Loucy (cell line): ENCODE measurements around the gene HDGFL2.

ENCODE experiments used
- H2AFZ ChIP-seq: fragments of 200-600 bp; sonication (generic); 2 replicates; pipeline ENCODE4 v1.6.0; 2016; ENCODE audit warnings: antibody characterized with exemption, mild to moderate bottlenecking, low read length, moderate library complexity
- H3F3A ChIP-seq: fragments of 200-600 bp; 2 replicates; pipeline ENCODE4 v1.6.0; 2016; ENCODE audit warnings: antibody characterized with exemption, low read depth, mild to moderate bottlenecking
- H3K27me3 ChIP-seq: fragments of 200-600 bp; sonication (generic); 2 replicates; pipeline ENCODE4 v1.6.1; 2014; ENCODE audit warnings: low read length, mild to moderate bottlenecking; ENCODE audit not compliant: insufficient read depth, poor library complexity, severe bottlenecking
- H3K36me3 ChIP-seq: fragments of 200-600 bp; sonication (generic); 2 replicates; pipeline ENCODE4 v1.6.1; 2016; ENCODE audit warnings: low read length; ENCODE audit not compliant: insufficient read depth
- H3K4me1 ChIP-seq: fragments of 200-600 bp; sonication (generic); 2 replicates; pipeline ENCODE4 v1.5.1; 2014; ENCODE audit warnings: low read length, mild to moderate bottlenecking; ENCODE audit not compliant: insufficient read depth, poor library complexity, severe bottlenecking
- H3K4me2 ChIP-seq: fragments of 200-600 bp; sonication (generic); 2 replicates; pipeline ENCODE4 v1.6.0; 2014; ENCODE audit warnings: antibody characterized with exemption, low read length, low read depth, mild to moderate bottlenecking; ENCODE audit not compliant: poor library complexity, severe bottlenecking
- H3K4me3 ChIP-seq: fragments of 200-600 bp; sonication (generic); 2 replicates; pipeline ENCODE4 v1.5.1; 2014; ENCODE audit warnings: low read length, mild to moderate bottlenecking, mixed read lengths; ENCODE audit not compliant: poor library complexity, severe bottlenecking
- H3K79me2 ChIP-seq: fragments of 200-600 bp; sonication (generic); 2 replicates; pipeline ENCODE4 v1.6.1; 2014; ENCODE audit warnings: low read length; ENCODE audit not compliant: insufficient read depth
- H3K9ac ChIP-seq: fragments of 200-600 bp; sonication (generic); 2 replicates; pipeline ENCODE4 v1.6.0; 2014; ENCODE audit warnings: mild to moderate bottlenecking, low read depth, low read length, moderate library complexity; ENCODE audit not compliant: poor library complexity, severe bottlenecking
- H3K9me2 ChIP-seq: fragments of 200-600 bp; sonication (generic); replicated peaks from 2 replicates; pipeline ENCODE4 v1.6.1; 2016; ENCODE audit warnings: low read depth, low read length, mixed read lengths
- H3K9me3 ChIP-seq: fragments of 200-600 bp; sonication (generic); 2 replicates; pipeline ENCODE4 v1.6.1; 2014; ENCODE audit warnings: mild to moderate bottlenecking, antibody characterized with exemption, low read length, low read depth; ENCODE audit not compliant: insufficient read depth
- H4K20me1 ChIP-seq: fragments of 200-600 bp; sonication (generic); 2 replicates; pipeline ENCODE4 v1.6.0; 2014; ENCODE audit warnings: antibody characterized with exemption, low read length, mild to moderate bottlenecking; ENCODE audit not compliant: insufficient read depth, poor library complexity, severe bottlenecking
- EZH2phosphoT487 ChIP-seq: fragments of 200-600 bp; IDR thresholded peaks from 2 replicates; pipeline ENCODE4 v1.6.1; 2018; ENCODE audit warnings: antibody characterized with exemption, mild to moderate bottlenecking, moderate library complexity, borderline replicate concordance
- TF ChIP-seq, protein P1 (sequence below): fragments of 200-600 bp; sonication (generic); conservative IDR thresholded peaks from 2 replicates; pipeline ENCODE4 v1.5.1; 2014; ENCODE audit warnings: mild to moderate bottlenecking, antibody characterized with exemption, low read length

HDGFL2 gene

DNA sequence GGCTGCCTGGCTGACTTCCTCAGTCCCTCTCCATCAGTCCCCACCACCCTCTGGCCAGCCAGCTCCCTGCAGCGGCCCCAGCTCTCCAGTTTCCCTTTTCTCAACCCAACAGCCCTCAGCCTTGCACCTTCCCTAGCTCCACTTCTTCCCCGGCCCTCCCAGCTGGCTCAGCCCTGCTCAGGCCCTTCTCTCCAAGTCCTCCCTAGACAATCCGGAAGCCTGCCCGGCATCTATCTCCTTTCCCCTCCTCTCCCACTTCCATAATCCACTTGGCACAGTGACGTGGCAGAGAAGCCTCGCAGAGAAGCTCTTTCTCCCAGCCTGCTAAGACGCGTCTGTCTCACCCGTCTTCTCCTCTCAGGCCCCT, 15.6 kb upstream of the HDGFL2 start:
- H3K9ac ChIP-seq, result peak overlapping the region; percentile 72
- H3K9me2 ChIP-seq, result no peaks in the 10 kb centered on the region
- H3K36me3 ChIP-seq, result peaks cover 11% of the 10 kb centered on the region; the same call in 1 of the 2 replicates
- H3K27me3 ChIP-seq, result no peaks in the 10 kb centered on the region
- peaks cover 30% of the 10 kb centered on the region for H3K79me2 ChIP-seq
- H3F3A ChIP-seq, result no peaks in the 10 kb centered on the region
- TF ChIP-seq, protein P1, sequence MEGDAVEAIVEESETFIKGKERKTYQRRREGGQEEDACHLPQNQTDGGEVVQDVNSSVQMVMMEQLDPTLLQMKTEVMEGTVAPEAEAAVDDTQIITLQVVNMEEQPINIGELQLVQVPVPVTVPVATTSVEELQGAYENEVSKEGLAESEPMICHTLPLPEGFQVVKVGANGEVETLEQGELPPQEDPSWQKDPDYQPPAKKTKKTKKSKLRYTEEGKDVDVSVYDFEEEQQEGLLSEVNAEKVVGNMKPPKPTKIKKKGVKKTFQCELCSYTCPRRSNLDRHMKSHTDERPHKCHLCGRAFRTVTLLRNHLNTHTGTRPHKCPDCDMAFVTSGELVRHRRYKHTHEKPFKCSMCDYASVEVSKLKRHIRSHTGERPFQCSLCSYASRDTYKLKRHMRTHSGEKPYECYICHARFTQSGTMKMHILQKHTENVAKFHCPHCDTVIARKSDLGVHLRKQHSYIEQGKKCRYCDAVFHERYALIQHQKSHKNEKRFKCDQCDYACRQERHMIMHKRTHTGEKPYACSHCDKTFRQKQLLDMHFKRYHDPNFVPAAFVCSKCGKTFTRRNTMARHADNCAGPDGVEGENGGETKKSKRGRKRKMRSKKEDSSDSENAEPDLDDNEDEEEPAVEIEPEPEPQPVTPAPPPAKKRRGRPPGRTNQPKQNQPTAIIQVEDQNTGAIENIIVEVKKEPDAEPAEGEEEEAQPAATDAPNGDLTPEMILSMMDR, result no peak
- no peak for TF ChIP-seq EZH2phosphoT487
- H2AFZ ChIP-seq, result no peak overlapping the region
- peaks cover 15% of the 10 kb centered on the region for H3K4me1 ChIP-seq
- peaks cover 24% of the 10 kb centered on the region for H4K20me1 ChIP-seq
- H3K9me3 ChIP-seq, result no peaks in the 10 kb centered on the region
- peak overlapping the region; percentile 79 for H3K4me2 ChIP-seq
- peak overlapping the region; percentile 90 for H3K4me3 ChIP-seq

DNA sequence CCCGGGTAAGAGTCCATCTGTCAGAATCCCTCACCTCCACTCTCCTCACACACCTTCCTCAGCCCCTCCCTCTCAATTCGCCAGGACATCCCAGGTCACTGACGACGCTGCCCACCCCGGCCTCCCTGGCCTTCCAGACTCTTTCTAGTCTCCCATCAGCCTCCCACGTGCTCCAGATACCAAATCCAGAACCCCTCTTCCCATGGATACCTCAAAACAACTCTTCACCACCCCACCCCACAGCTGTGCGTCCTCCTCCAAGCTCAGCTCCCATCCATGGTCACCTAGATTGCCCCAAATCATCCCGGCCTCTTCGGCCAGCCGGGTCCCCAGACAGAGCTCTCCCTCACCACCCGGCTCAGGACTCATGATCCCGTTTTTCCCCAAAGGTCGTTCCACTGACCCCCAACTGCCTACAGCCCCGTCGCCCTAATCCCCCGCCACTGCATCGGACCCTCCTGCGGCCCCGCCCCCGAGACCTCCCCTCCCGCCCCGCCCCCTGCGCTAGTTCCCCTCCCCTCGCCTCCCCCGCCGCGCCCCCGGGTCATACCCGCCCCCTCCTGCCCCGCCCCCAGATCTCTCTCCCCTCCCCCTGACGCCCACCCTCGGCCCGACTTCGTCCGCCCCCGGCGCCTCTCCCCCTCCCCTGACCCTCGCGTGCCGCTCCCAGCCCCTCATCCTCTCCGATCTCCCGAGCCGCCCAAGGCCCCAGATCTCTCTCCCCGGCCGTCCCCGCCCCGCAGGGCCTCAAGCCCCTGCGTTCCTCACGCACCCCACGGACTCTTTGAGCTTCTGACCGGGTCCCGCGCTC, 15.0 kb upstream of the HDGFL2 start:
- no peaks in the 10 kb centered on the region for H3K9me3 ChIP-seq
- no peaks in the 10 kb centered on the region for H3F3A ChIP-seq
- H3K4me1 ChIP-seq, result peaks cover 15% of the 10 kb centered on the region
- no peaks in the 10 kb centered on the region for H3K27me3 ChIP-seq
- no peak for TF ChIP-seq EZH2phosphoT487
- TF ChIP-seq, protein P1, result no peak
- no peaks in the 10 kb centered on the region for H3K9me2 ChIP-seq
- H3K4me2 ChIP-seq, result peak overlapping the region; percentile 79
- H2AFZ ChIP-seq, result peak overlapping the region; percentile 80; the same call in 1 of the 2 replicates
- peaks cover 30% of the 10 kb centered on the region for H3K79me2 ChIP-seq
- H4K20me1 ChIP-seq, result peaks cover 24% of the 10 kb centered on the region
- H3K4me3 ChIP-seq, result peak overlapping the region; percentile 90
- H3K9ac ChIP-seq, result peak overlapping the region; percentile 72
- H3K36me3 ChIP-seq, result peaks cover 9% of the 10 kb centered on the region; the same call in 1 of the 2 replicates

DNA sequence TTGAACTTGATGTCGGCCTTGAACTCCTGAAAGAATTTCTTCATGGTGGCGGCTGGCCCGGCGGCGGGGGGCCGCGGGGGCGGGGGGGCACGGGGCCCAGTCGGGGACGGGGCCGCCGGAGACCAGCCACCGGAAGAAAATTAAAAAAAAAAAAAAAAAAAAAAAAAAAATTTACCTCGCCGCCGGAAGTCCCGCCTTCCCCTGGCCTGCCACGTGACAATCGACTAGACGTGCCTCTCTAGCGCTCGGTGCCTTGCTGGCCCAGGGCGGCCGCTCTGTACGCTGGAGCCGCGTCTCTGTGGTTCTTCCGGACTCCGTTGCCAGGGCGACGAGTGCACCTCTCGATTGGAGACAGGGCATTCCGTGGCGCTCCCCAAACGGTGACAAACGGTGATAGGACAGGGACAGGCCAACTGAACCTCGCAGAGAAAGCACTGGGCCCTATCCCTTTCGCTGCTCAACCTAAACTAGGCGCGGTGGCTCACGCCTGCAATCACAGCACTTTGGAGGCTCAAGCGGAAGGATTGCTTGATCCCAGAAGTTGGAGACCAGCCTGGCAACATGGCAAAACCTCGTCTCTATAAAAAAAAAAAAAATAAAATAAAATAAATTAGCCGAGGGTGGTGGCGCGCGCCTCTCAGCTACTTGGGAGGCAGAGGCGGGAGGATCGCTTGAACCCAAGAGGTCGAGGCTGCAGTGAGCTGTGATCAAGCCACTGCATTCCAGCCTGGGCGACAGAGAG, 14.3 kb upstream of the HDGFL2 start, which contains the start of gene UBXN6:
Gene UBXN6 (minus strand): TSS at position 141 of the 742 bp plus-strand sequence. CDS start 97 bp downstream, at position 44.
- Histone ChIP-seq H3K9me3 (no peaks in the 10 kb centered on the region), H2AFZ (peak within 1 kb of the TSS; percentile 80), H3K27me3 (no peaks in the 10 kb centered on the region), H3F3A (no peaks in the 10 kb centered on the region), H3K4me1 (peaks cover 15% of the 10 kb centered on the region), H3K36me3 (peaks cover 2% of the 10 kb centered on the region; the same call in 1 of the 2 replicates), H3K9ac (peak within 1 kb of the TSS; percentile 72), H3K9me2 (no peaks in the 10 kb centered on the region), H4K20me1 (peaks cover 24% of the 10 kb centered on the region), H3K4me2 (peak within 1 kb of the TSS; percentile 79), H3K79me2 (peaks cover 30% of the 10 kb centered on the region), H3K4me3 (peak within 1 kb of the TSS; percentile 90)
- TF ChIP-seq EZH2phosphoT487, result no peak
- TF ChIP-seq, protein P1, result no peak
